A673 (cell line): ENCODE data around the gene SLC15A3. TPM values are rescaled to one million over a fixed set of nuclear protein-coding genes. Genes with fewer than 3 reads are reported as not detected.
"Not testable (repeated sequence)": the region's sequence is repeated elsewhere in the genome, so short reads cannot be mapped to it uniquely, and the experiment has no call there.

Experiments
- BruUV-seq: library from RNA; stranded (reverse); fragments of 400-500 nt; replicated peaks from 2 replicates; lab custom pipeline; 2021; lab: Mats Ljungman, UMichigan
- CTCF ChIA-PET: fragments of 300-600 bp; sonication (Branson Sonifier 250); formaldehyde crosslinking; loops from one replicate; lab custom pipeline; 2022; ENCODE audit warnings: antibody characterized with exemption; lab: Charles Lee
- POLR2A ChIA-PET: fragments of 300-600 bp; sonication (Branson Sonifier 250); formaldehyde crosslinking; loops from one replicate; lab custom pipeline; 2022; ENCODE audit warnings: antibody characterized with exemption; ENCODE audit not compliant: low non-redundant PET; lab: Charles Lee
- DNase-seq: peaks from one replicate; pipeline ENCODE4 v3.0.0-alpha.2; 2015; ENCODE audit warnings: low spot score
- H3K27ac ChIP-seq: fragments of 200-600 bp; sonication (generic); 2 replicates; pipeline ENCODE4 v1.5.1; 2016; ENCODE audit warnings: mixed run types, low read depth, mild to moderate bottlenecking, mixed read lengths, antibody characterized with exemption, low read length; ENCODE audit not compliant: poor library complexity, severe bottlenecking
- H3K27me3 ChIP-seq: fragments of 200-600 bp; sonication (generic); replicated peaks from 2 replicates; pipeline ENCODE4 v1.6.1; 2017; ENCODE audit warnings: mixed run types, low read depth, mild to moderate bottlenecking, mixed read lengths, antibody characterized with exemption, low read length; ENCODE audit not compliant: insufficient read depth, poor library complexity
- H3K36me3 ChIP-seq: fragments of 200-600 bp; sonication (generic); 2 replicates; pipeline ENCODE4 v1.6.1; 2016; ENCODE audit warnings: mixed run types, mild to moderate bottlenecking, mixed read lengths, antibody characterized with exemption, low read length; ENCODE audit not compliant: insufficient read depth, poor library complexity, severe bottlenecking
- H3K4me1 ChIP-seq: fragments of 200-600 bp; sonication (generic); 2 replicates; pipeline ENCODE4 v1.6.1; 2017; ENCODE audit warnings: mixed run types, mild to moderate bottlenecking, mixed read lengths, antibody characterized with exemption, low read length; ENCODE audit not compliant: insufficient read depth, poor library complexity, severe bottlenecking
- H3K4me3 ChIP-seq: fragments of 200-600 bp; sonication (generic); 2 replicates; pipeline ENCODE4 v1.5.1; 2016; ENCODE audit warnings: low read depth, mixed run types, mild to moderate bottlenecking, mixed read lengths, low read length; ENCODE audit not compliant: poor library complexity, severe bottlenecking
- H3K9me3 ChIP-seq: fragments of 200-600 bp; sonication (generic); 2 replicates; pipeline ENCODE4 v1.6.1; 2016; ENCODE audit warnings: mixed run types, low read depth, mild to moderate bottlenecking, mixed read lengths, antibody characterized with exemption, low read length; ENCODE audit not compliant: poor library complexity, severe bottlenecking
- CTCF ChIP-seq: fragments of 300-800, 200-600 bp; sonication (generic); conservative IDR thresholded peaks from 2 replicates; pipeline ENCODE4 v1.5.1; 2017; ENCODE audit warnings: low read depth, mild to moderate bottlenecking, antibody characterized with exemption, low read length, moderate library complexity, mixed read lengths
- EZH2 ChIP-seq: fragments of 200-600 bp; sonication (generic); IDR thresholded peaks from 2 replicates; pipeline ENCODE4 v1.6.1; 2017; ENCODE audit warnings: borderline replicate concordance, low read depth, mild to moderate bottlenecking, mixed read lengths, antibody characterized with exemption, low read length; ENCODE audit not compliant: poor library complexity, severe bottlenecking
- intact Hi-C: fragments of 100-400 bp; cut with micrococcal nuclease; formaldehyde crosslinking; loops from one replicate; pipeline ENCODE4 v1.10.0; 2022; ENCODE audit not compliant: unreplicated experiment
- total RNA-seq: library from RNA; stranded (reverse); gene quantifications from 2 replicates; pipeline ENCODE4 v1.2.3, GENCODE V29; 2021

SLC15A3 gene
- total RNA-seq, 1 experiment from 2014 or later: not detected

- no peak overlapping the region for H3K4me3 ChIP-seq
- no peaks in the 10 kb centered on the region for H3K9me3 ChIP-seq
- ChIA-PET POLR2A (no interaction called here), CTCF (no interaction called here)
- H3K27me3 ChIP-seq: no peaks in the 10 kb centered on the region
- peaks cover 7% of the 10 kb centered on the region for H3K4me1 ChIP-seq
- peak; percentile 23 for DNase-seq
- no peak overlapping the region for H3K27ac ChIP-seq
- BruUV-seq: no TSS peak
- no peaks in the 10 kb centered on the region for H3K36me3 ChIP-seq
- TF ChIP-seq EZH2: no peak
- no peak for TF ChIP-seq CTCF
- intact Hi-C loops: no loop called here
Measured at GRCh38 chr11:60977836-60978235, 25.9 kb upstream of the SLC15A3 start.

- H3K36me3 ChIP-seq: no peaks in the 10 kb centered on the region
- intact Hi-C loops: no loop called here
- no TSS peak for BruUV-seq
- no peak for TF ChIP-seq CTCF
- no peak for DNase-seq
- ChIA-PET CTCF (no interaction called here), POLR2A (no interaction called here)
- no peaks in the 10 kb centered on the region for H3K9me3 ChIP-seq
- H3K27me3 ChIP-seq: no peaks in the 10 kb centered on the region
- peaks cover 7% of the 10 kb centered on the region for H3K4me1 ChIP-seq
- H3K4me3 ChIP-seq: no peak overlapping the region
- no peak overlapping the region for H3K27ac ChIP-seq
Measured at GRCh38 chr11:60977224-60977623, 25.2 kb upstream of the SLC15A3 start.

GRCh38 chr11:60974726-60975125, 22.8 kb upstream of the SLC15A3 start:
- no peaks in the 10 kb centered on the region for H3K36me3 ChIP-seq

GRCh38 chr11:60974316-60974715, 22.3 kb upstream of the SLC15A3 start:
- POLR2A ChIA-PET, H3K9me3 ChIP-seq, H3K4me3 ChIP-seq, H3K27me3 ChIP-seq, intact Hi-C loops, H3K4me1 ChIP-seq, CTCF ChIA-PET, H3K27ac ChIP-seq, BruUV-seq, H3K36me3 ChIP-seq, DNase-seq: not testable (repeated sequence)

More at GRCh38 chr11:60974726-60975125, 22.8 kb upstream of the SLC15A3 start:
- Histone ChIP-seq H3K27me3 (no peaks in the 10 kb centered on the region), H3K4me1 (peaks cover 7% of the 10 kb centered on the region), H3K4me3 (no peak overlapping the region), H3K27ac (no peak overlapping the region), H3K9me3 (no peaks in the 10 kb centered on the region)
- TF ChIP-seq CTCF (no peak), EZH2 (no peak)
- no TSS peak for BruUV-seq
- no peak for DNase-seq
- intact Hi-C loops: no loop called here
- CTCF ChIA-PET: no interaction called here
- POLR2A ChIA-PET: no interaction called here
